ENCODE results near the gene LCNL1. TPM values are rescaled to one million over a fixed set of nuclear protein-coding genes. Genes with fewer than 3 reads are reported as not detected.

The LCNL1 gene
- total RNA-seq, 1 donor from 2014 or later = 0.45 TPM

- Histone ChIP-seq H3K79me2 (ENCODE audit: insufficient read depth, low read length) (peaks cover 13% of the 10 kb centered on the region), H3K4me3 (ENCODE audit: insufficient read depth, low read depth, low read length) (no peak overlapping the region), H4K20me1 (ENCODE audit: insufficient read depth, low read length) (peaks cover 11% of the 10 kb centered on the region), H3K27ac (ENCODE audit: low read depth, low read length) (no peak overlapping the region), H3K9ac (ENCODE audit: low read length) (no peak overlapping the region), H3K4me1 (ENCODE audit: insufficient read depth, low read length) (peaks cover 12% of the 10 kb centered on the region), H3K9me3 (ENCODE audit: insufficient read depth, low read depth, low read length) (no peaks in the 10 kb centered on the region), H2AFZ (ENCODE audit: low read depth, low read length) (no peak overlapping the region), H3K4me2 (ENCODE audit: low read length) (peak overlapping the region; percentile 29), H3K36me3 (ENCODE audit: insufficient read depth, low read length) (no peaks in the 10 kb centered on the region), H3K27me3 (ENCODE audit: insufficient read depth, low read length) (no peaks in the 10 kb centered on the region)
- Mint-ChIP-seq H3K4me1 (ENCODE audit: low read depth, unreplicated experiment) (no peaks in the 10 kb centered on the region), H3K9me3 (ENCODE audit: unreplicated experiment) (no peaks in the 10 kb centered on the region), H3K27ac (ENCODE audit: unreplicated experiment) (no peak overlapping the region), H3K27me3 (ENCODE audit: low read depth, unreplicated experiment) (no peaks in the 10 kb centered on the region), H3K4me3 (ENCODE audit: unreplicated experiment) (peak overlapping the region; percentile 20), H3K36me3 (ENCODE audit: low read depth, unreplicated experiment) (no peaks in the 10 kb centered on the region)
- DNase-seq (ENCODE audit: low read depth) (no peak), FAIRE-seq (no peak)
- no peak for TF ChIP-seq EZH2 (IDR thresholded peaks at IDR 0.05; ENCODE audit: insufficient read depth, low read length)
- peak; percentile 9 for TF ChIP-seq CTCF (IDR thresholded peaks at IDR 0.05; ENCODE audit: insufficient read depth, low read depth, low read length)
Measured at GRCh38 chr9:136947955-136948510, 34.8 kb upstream of the LCNL1 start.

GRCh38 chr9:136949239-136949816, 33.5 kb upstream of the LCNL1 start:
- peaks cover 7% of the 10 kb centered on the region for H3K4me1 ChIP-seq (ENCODE audit: insufficient read depth, low read length)
- peaks cover 4% of the 10 kb centered on the region for H4K20me1 ChIP-seq (ENCODE audit: insufficient read depth, low read length)
- peak overlapping the region; percentile 64 for H3K4me3 ChIP-seq (ENCODE audit: insufficient read depth, low read depth, low read length)
- DNase-seq (ENCODE audit: low read depth) (no peak), FAIRE-seq (no peak)
- peak overlapping the region; percentile 98 for H2AFZ ChIP-seq (ENCODE audit: low read depth, low read length)
- H3K27ac ChIP-seq (ENCODE audit: low read depth, low read length) = no peak overlapping the region
- H3K4me1 Mint-ChIP-seq (ENCODE audit: low read depth, unreplicated experiment) = no peaks in the 10 kb centered on the region
- no peak overlapping the region for H3K27ac Mint-ChIP-seq (ENCODE audit: unreplicated experiment)
- peak overlapping the region; percentile 93 for H3K4me2 ChIP-seq (ENCODE audit: low read length)
- no peaks in the 10 kb centered on the region for H3K36me3 Mint-ChIP-seq (ENCODE audit: low read depth, unreplicated experiment)
- no peak for TF ChIP-seq EZH2 (IDR thresholded peaks at IDR 0.05; ENCODE audit: insufficient read depth, low read length)
- no peaks in the 10 kb centered on the region for H3K79me2 ChIP-seq (ENCODE audit: insufficient read depth, low read length)
- H3K27me3 ChIP-seq (ENCODE audit: insufficient read depth, low read length) = no peaks in the 10 kb centered on the region
- no peaks in the 10 kb centered on the region for H3K9me3 ChIP-seq (ENCODE audit: insufficient read depth, low read depth, low read length)
- H3K9me3 Mint-ChIP-seq (ENCODE audit: unreplicated experiment) = no peaks in the 10 kb centered on the region
- peak overlapping the region; percentile 76 for H3K4me3 Mint-ChIP-seq (ENCODE audit: unreplicated experiment)
- H3K9ac ChIP-seq (ENCODE audit: low read length) = peak overlapping the region; percentile 72
- H3K36me3 ChIP-seq (ENCODE audit: insufficient read depth, low read length) = no peaks in the 10 kb centered on the region
- no peaks in the 10 kb centered on the region for H3K27me3 Mint-ChIP-seq (ENCODE audit: low read depth, unreplicated experiment)

GRCh38 chr9:136949817-136950655, 32.8 kb upstream of the LCNL1 start:
- H3K9ac ChIP-seq (ENCODE audit: low read length) = peak overlapping the region; percentile 72
- H3K4me2 ChIP-seq (ENCODE audit: low read length) = peak overlapping the region; percentile 93
- Mint-ChIP-seq H3K36me3 (ENCODE audit: low read depth, unreplicated experiment) (no peaks in the 10 kb centered on the region), H3K9me3 (ENCODE audit: unreplicated experiment) (no peaks in the 10 kb centered on the region), H3K27me3 (ENCODE audit: low read depth, unreplicated experiment) (peaks cover 2% of the 10 kb centered on the region), H3K4me3 (ENCODE audit: unreplicated experiment) (peak overlapping the region; percentile 76), H3K27ac (ENCODE audit: unreplicated experiment) (no peak overlapping the region), H3K4me1 (ENCODE audit: low read depth, unreplicated experiment) (no peaks in the 10 kb centered on the region)
- H3K4me1 ChIP-seq (ENCODE audit: insufficient read depth, low read length) = peaks cover 7% of the 10 kb centered on the region
- H3K9me3 ChIP-seq (ENCODE audit: insufficient read depth, low read depth, low read length) = no peaks in the 10 kb centered on the region
- peak overlapping the region; percentile 98 for H2AFZ ChIP-seq (ENCODE audit: low read depth, low read length)
- FAIRE-seq (no peak), DNase-seq (ENCODE audit: low read depth) (peak; percentile 49)
- peak overlapping the region; percentile 64 for H3K4me3 ChIP-seq (ENCODE audit: insufficient read depth, low read depth, low read length)
- H3K27ac ChIP-seq (ENCODE audit: low read depth, low read length) = no peak overlapping the region
- no peaks in the 10 kb centered on the region for H3K36me3 ChIP-seq (ENCODE audit: insufficient read depth, low read length)
- H3K27me3 ChIP-seq (ENCODE audit: insufficient read depth, low read length) = no peaks in the 10 kb centered on the region
- no peaks in the 10 kb centered on the region for H3K79me2 ChIP-seq (ENCODE audit: insufficient read depth, low read length)
- peaks cover 2% of the 10 kb centered on the region for H4K20me1 ChIP-seq (ENCODE audit: insufficient read depth, low read length)
- TF ChIP-seq CTCF (IDR thresholded peaks at IDR 0.05; ENCODE audit: insufficient read depth, low read depth, low read length) (no peak), EZH2 (IDR thresholded peaks at IDR 0.05; ENCODE audit: insufficient read depth, low read length) (no peak)

Measured in astrocyte (in vitro differentiated cells and primary cell).